ENCODE measurements around the gene AKNAD1.

Gene AKNAD1

DNA sequence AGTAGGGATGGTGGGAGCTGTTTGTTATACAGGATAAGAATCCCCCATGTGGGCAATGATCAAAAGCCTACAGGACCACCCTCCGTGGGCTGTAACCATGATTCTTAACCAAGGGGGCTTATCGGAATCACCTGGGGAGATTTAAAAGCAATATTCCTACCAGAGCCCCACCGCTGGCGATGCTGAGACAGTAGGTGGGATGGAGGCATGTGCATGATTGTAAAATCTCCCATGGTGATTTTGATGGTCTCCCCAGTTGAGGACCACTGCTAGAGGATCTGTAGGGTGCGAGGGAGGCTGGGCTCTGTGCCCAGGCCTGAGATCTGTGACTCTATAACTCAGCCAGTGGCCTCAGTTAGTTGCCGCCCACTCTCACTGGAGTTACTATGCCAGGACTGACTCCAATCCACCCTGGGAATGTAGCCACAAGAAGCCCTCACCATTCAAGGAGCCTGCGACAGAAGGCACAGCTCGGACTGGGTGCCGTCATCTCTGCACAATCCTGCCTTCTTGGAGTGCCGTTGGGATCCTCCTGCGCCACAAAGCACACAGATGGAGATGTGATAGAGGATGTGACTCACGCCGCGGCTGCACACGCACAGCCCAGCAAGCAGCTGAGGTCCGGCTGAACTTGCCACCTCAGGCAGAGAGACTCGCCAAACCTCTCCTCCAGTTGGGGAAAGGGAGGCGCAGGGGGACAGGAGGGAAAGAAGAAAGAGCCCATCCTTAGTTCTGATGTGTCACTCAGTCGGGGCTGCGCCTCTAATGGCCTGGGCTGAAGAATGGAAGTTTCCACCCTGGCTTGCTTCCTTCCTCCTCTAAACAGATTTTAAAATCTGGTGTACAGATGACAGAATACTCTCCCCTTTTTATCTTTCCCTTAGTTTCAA lies 26.5 kb downstream of the AKNAD1 start:
- no peak for DNase-seq (ENCODE audit: low read depth)

GRCh38 chr1:108829498-108829916 lies 27.4 kb downstream of the AKNAD1 start:
- DNase-seq (ENCODE audit: low read depth) = no peak

DNA sequence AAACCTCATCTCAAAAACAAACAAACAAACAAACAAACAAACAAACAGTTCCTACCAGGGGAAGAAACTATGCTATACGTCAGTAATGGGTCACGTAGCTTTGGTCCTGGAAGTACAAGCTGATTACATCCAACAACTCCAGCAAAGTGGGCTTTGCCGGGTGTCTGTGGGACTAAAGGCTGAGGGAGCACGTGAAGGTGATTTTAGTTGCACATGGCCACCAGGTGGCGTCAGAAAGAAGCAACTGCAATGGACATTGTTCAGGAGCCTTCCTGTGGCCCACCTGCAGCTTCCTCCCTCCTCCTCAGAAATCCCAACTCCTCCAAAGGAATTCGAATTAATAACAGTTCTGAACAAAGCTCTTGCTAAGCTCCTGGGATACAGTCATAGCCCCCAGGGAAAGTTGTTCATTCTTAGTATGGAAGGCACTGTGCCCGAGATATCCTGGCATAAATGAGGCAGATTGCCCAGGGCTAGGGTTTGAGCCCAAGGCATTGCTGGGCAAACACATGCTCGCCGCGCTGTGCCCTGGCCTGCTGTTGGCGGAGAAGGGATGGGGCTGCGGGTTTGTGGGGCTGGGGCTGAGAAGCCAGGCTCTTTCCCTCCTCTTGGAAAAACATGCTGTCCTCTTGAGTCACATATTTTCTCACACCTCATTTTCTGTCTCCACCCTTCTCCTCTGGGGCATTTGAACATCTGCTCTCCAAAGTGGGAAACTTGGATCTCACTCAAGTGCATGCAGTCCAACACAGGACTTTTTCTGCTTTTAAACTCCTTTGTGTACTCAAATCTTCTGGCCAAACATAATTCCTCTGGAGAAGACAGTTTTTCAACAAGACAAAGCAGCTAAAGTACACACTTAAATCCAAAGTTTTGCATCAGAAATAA lies 28.6 kb downstream of the AKNAD1 start:
- peak; percentile 21 for DNase-seq (ENCODE audit: low read depth)

DNA sequence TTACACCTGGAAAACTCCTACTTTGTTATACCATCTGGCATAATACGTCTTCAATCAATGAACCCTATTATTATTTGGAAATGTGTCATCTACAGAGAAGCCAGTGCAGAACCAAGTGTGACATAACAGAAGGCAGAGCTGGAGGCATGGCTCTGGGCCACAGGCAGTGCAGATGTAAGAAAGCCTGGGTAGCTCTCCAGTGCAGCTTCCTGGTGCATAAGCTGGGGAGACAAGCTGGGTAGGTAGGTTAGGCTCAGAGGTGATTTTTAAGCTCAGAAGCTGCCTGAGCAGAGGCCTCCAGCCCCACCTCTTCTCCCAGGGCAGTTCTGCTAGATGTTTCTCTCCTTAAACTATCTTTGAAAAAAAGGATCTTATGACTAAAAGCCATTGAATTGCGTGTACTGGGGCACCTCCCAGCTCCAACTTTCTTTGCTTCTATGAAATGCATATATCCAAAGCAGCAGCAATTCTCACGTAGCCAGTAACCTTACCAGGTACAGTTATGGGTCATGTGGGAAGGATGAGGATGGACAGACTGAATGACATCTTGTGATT lies 30.7 kb downstream of the AKNAD1 start:
- no peak for DNase-seq (ENCODE audit: low read depth)

DNA sequence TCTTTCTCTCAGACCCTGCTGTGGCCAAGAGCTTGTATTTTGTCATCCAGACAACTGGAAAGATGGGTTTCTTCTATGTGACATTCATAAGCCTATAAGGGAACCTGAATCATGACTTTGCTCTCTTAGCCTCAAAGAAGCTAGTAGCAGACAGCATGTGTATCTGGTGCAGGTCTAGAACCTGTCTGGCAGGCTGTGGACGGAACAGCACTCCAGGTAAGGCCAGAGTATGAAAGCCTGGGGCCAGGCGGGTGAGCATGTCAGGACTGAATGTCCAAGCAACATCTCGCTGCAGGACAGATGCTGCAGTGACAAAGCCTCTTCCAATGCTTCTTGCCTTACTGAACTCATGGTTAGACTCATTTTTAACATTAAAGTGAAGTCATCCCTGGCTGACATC lies 32.8 kb downstream of the AKNAD1 start:
- no peak for DNase-seq (ENCODE audit: low read depth)

GRCh38 chr1:108823632-108824031 lies 33.3 kb downstream of the AKNAD1 start:
- DNase-seq (ENCODE audit: low read depth) = no peak

DNA sequence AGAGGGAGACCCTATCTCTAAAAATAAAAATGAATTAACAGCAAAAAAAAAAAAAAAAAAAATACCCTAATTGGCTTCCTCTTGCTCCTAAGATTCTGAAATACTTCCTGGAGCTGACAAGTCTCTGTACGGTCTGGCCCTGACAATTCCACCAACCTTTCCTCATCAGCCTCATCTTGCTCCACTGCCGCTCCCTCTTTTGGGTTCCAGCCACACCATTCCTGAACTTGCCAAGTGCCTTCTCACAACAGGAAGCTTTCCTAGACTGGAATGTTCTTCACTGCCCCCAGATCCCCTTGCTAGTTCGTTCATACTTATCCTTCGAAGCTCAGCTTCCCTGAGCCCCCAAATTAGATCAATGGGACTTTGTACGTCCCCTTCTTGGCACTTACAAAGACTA lies 37.0 kb downstream of the AKNAD1 start:
- no peak for DNase-seq (ENCODE audit: low read depth)

- DNase-seq (ENCODE audit: low read depth) = no peak
These were observed 39.1 kb downstream of the AKNAD1 start for GRCh38 chr1:108817811-108818210.

- DNase-seq (ENCODE audit: low read depth) = no peak
These were observed 39.9 kb downstream of the AKNAD1 start for GRCh38 chr1:108817016-108817415.

- DNase-seq (ENCODE audit: low read depth) = no peak
These were observed 40.6 kb downstream of the AKNAD1 start for GRCh38 chr1:108816049-108816893.

DNA sequence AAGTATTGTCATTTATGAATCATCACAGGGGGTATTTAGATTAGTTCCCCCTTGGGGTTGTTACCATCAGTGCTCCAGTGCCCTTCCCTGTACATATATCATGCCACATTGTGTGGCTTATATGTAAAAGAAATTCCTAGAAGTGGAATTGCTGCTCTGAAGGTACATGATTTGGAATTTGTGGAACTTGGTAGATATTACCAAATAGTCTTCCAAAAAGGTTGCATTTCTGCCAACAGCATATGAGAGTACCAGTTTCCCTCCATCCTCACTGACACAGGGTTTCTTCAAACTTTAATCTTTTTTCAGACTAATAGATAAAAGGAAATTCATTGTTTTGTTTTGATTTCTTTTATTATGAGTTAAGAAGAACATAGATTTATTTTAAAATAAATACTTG lies 41.3 kb downstream of the AKNAD1 start:
- no peak for DNase-seq (ENCODE audit: low read depth)

DNA sequence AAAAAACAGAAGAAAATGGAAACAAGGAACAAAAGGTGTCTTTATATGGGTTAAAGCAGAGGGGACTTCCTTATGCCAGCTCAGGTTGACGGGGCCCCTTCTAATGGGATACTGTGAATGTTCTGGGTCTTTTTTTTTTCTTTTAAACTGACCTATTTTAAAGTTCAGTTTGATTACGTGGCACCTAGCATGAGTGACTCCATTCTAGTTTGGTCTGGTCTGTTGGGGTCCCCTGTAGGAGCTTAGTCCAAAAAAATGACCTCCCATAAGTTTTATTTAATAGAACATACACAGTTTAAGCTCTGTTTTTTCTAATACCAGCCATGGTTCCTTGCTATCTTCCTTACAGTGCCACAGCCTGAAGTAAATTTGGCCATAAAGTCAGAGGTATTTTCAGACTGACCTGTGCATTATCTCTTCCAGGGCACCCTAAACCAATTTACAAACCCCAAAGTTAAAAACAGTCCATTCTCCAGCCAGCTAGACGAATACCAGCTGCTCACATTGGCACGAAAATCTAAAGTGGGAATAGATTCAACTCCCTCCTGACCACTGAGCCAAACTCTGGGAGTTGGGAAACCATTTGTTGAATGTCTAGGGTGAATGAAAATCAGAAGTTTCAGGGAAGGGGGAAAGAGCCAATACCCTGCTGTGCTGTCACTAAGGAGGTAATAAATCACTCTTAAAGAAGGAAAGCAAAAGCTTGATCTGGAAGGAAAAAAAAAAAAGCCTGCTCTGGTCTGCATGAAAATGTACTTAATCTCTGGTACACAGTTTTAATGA lies 42.4 kb downstream of the AKNAD1 start:
- no peak for DNase-seq (ENCODE audit: low read depth)

GRCh38 chr1:108813326-108813725 lies 43.6 kb downstream of the AKNAD1 start:
- DNase-seq (ENCODE audit: low read depth) = no peak

DNA sequence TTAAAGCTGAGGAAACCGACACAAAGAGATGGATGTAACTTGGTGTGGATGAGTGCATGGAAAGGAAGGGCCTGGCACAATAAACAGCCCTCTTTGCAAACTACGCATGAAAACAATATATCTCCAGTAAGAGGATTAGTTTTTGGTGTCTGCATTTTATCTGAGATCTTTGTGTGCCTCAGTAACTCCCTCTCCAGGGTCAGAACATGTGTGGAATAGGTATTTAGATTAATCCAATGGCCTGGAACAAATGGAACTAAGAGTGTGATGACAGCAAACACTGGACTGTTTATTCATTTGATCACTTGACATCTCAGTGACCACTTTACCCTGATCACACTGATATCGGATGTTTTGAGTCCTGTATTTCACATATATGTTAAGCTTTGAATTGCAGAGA lies 45.3 kb downstream of the AKNAD1 start:
- DNase-seq (ENCODE audit: low read depth) = no peak

GRCh38 chr1:108808438-108808837 lies 48.5 kb downstream of the AKNAD1 start:
- DNase-seq (ENCODE audit: low read depth) = no peak

DNA sequence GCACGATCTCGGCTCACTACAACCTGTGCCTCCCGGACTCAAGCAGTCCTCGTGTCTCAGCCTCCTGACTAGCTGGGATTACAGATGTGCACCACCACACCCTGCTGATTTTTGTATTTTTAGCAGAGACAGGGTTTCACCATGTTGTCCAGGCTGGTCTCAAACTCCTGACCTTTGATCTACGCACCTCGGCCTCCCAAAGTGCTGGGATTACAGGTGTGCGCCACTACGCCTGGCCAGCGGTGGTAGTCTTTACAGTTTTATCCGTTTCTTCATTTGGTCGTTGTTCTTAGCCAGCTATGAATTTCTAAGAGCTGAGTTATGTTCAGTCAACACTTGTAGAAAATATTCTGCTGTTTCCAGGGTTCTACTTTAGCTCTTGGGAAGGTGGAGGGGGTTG lies 53.3 kb downstream of the AKNAD1 start:
- DNase-seq (ENCODE audit: low read depth) = no peak

DNA sequence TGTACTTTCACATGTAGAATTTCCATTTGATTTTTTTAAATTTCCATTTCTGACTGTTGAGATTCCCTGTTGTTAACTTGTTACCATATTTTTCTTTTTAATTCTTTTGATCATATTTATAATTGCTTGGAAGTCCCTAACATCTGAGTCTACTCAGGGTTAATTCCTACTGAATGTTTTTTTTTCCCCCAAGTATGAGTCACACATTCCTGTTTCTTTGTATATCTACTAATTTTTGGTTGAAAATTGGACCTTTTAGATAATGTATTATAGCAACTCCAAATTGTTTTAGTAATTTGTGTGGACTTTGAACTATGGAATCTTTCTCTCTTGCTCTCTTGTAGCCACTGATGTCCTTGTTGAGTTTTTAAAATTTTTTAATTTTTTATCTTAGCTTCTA lies 55.8 kb downstream of the AKNAD1 start:
- no peak for DNase-seq (ENCODE audit: low read depth)

- no peak for DNase-seq (ENCODE audit: low read depth)
These were observed 57.9 kb downstream of the AKNAD1 start for GRCh38 chr1:108799001-108799400.

- DNase-seq (ENCODE audit: low read depth) = no peak
These were observed 64.5 kb downstream of the AKNAD1 start for GRCh38 chr1:108792420-108792819.

DNA sequence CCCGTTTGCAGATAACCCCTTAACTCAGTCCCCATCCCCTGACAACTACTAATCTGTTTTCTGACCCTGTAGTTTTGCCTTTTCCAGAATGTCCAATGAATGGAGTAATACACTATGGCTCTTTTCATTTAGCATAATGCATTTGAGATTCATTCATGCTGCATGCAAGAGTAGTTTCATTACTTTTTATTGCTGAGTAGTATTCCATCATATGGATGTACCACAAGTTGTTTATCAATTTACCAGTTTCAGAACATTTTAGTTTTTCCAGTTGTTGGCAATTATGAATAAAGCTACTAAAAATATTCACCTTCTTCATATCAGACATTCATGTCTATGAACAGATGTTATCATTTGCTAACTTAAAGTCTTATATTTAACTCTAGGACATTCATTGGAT lies 65.1 kb downstream of the AKNAD1 start:
- DNase-seq (ENCODE audit: low read depth) = no peak

GRCh38 chr1:108785880-108786279 lies 71.0 kb downstream of the AKNAD1 start:
- no peak for DNase-seq (ENCODE audit: low read depth)
